Ishikawa (cell line): Measurements from ENCODE around the gene MTA1.
A peak's percentile ranks its signal among the peaks of the same experiment; 100 is the strongest.

ENCODE experiments used
- CEBPB ChIP-seq: IDR thresholded peaks from 2 replicates; pipeline ENCODE4 v1.6.1; 2012
- CREB1 ChIP-seq: IDR thresholded peaks from 2 replicates; pipeline ENCODE4 v1.6.1; 2012; ENCODE audit warnings: low read depth
- EGR1 ChIP-seq: IDR thresholded peaks from 2 replicates; pipeline ENCODE4 v1.6.1; 2012
- EP300 ChIP-seq: IDR thresholded peaks from 2 replicates; pipeline ENCODE4 v1.6.1; 2012; ENCODE audit warnings: borderline replicate concordance
- FOXM1 ChIP-seq: IDR thresholded peaks from 2 replicates; pipeline ENCODE4 v1.6.1; 2012; ENCODE audit warnings: low read depth, borderline replicate concordance
- MAX ChIP-seq: IDR thresholded peaks from 2 replicates; pipeline ENCODE4 v1.6.1; 2012
- NFIC ChIP-seq: IDR thresholded peaks from 2 replicates; pipeline ENCODE4 v1.6.1; 2012
- RAD21 ChIP-seq: IDR thresholded peaks from 2 replicates; pipeline ENCODE4 v1.6.1; 2012; ENCODE audit warnings: low read depth
- TAF1 ChIP-seq: IDR thresholded peaks from 2 replicates; pipeline ENCODE4 v1.6.1; 2012; ENCODE audit warnings: low read depth, mild to moderate bottlenecking
- TCF12 ChIP-seq: IDR thresholded peaks from 2 replicates; pipeline ENCODE4 v1.6.1; 2012; ENCODE audit warnings: low read depth
- TEAD4 ChIP-seq: IDR thresholded peaks from 2 replicates; pipeline ENCODE4 v1.6.1; 2012
- USF1 ChIP-seq: IDR thresholded peaks from 2 replicates; pipeline ENCODE4 v1.6.1; 2012
- YY1 ChIP-seq: IDR thresholded peaks from 2 replicates; pipeline ENCODE4 v1.6.1; 2012; ENCODE audit warnings: low read depth
- ZBTB7A ChIP-seq: IDR thresholded peaks from 2 replicates; pipeline ENCODE4 v1.6.1; 2012; ENCODE audit warnings: low read depth
- TF ChIP-seq, protein P1 (sequence below): IDR thresholded peaks from 2 replicates; pipeline ENCODE4 v1.6.1; 2012; ENCODE audit warnings: low read depth, mild to moderate bottlenecking

The MTA1 gene

DNA sequence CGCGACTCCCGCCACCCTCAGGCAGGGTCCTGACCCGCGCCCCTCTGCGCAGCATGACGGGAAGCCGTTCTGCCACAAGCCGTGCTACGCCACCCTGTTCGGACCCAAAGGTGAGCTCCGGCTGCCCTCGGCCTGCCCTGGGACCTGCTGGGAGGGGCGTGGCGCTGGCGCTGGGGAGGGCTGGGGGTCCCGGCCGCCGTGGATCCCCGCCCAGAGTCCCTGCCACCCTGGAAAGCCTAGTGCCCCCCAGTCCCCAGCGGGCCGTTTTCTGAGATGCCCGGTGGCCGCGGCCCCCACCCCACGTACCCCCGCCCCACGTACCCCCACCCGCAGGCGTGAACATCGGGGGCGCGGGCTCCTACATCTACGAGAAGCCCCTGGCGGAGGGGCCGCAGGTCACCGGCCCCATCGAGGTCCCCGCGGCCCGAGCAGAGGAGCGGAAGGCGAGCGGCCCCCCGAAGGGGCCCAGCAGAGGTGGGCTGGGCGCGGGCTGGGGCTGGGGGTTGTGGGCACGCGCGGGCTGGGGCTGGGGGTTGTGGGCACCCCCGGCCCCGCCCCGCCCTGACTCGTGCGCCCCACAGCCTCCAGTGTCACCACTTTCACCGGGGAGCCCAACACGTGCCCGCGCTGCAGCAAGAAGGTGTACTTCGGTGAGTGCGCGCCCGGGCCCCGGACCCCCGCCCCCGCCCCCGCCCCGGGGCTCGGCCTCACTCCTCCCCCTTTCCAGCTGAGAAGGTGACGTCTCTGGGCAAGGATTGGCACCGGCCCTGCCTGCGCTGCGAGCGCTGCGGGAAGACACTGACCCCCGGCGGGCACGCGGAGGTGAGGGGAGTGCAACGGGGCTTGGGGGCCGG lies 59.0 kb downstream of the MTA1 start:
- no peak for TF ChIP-seq EGR1
- peak; percentile 38; the same call in 1 of the 2 replicates for TF ChIP-seq ZBTB7A

GRCh38 chr14:105479431-105480158 lies 60.0 kb downstream of the MTA1 start:
- TF ChIP-seq, protein P1, sequence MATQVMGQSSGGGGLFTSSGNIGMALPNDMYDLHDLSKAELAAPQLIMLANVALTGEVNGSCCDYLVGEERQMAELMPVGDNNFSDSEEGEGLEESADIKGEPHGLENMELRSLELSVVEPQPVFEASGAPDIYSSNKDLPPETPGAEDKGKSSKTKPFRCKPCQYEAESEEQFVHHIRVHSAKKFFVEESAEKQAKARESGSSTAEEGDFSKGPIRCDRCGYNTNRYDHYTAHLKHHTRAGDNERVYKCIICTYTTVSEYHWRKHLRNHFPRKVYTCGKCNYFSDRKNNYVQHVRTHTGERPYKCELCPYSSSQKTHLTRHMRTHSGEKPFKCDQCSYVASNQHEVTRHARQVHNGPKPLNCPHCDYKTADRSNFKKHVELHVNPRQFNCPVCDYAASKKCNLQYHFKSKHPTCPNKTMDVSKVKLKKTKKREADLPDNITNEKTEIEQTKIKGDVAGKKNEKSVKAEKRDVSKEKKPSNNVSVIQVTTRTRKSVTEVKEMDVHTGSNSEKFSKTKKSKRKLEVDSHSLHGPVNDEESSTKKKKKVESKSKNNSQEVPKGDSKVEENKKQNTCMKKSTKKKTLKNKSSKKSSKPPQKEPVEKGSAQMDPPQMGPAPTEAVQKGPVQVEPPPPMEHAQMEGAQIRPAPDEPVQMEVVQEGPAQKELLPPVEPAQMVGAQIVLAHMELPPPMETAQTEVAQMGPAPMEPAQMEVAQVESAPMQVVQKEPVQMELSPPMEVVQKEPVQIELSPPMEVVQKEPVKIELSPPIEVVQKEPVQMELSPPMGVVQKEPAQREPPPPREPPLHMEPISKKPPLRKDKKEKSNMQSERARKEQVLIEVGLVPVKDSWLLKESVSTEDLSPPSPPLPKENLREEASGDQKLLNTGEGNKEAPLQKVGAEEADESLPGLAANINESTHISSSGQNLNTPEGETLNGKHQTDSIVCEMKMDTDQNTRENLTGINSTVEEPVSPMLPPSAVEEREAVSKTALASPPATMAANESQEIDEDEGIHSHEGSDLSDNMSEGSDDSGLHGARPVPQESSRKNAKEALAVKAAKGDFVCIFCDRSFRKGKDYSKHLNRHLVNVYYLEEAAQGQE: peak; percentile 19; the same call in 1 of the 2 replicates
- TF ChIP-seq FOXM1 (no peak), USF1 (peak; percentile 55; the same call in 1 of the 2 replicates), CREB1 (no peak), ZBTB7A (peak; percentile 35), TCF12 (no peak; the same call in 1 of the 2 replicates), NFIC (0 out of 2 replicates have a peak, but pooled peaks have one; percentile 19), RAD21 (no peak), TAF1 (no peak), MAX (peak; percentile 71), EP300 (no peak)

DNA sequence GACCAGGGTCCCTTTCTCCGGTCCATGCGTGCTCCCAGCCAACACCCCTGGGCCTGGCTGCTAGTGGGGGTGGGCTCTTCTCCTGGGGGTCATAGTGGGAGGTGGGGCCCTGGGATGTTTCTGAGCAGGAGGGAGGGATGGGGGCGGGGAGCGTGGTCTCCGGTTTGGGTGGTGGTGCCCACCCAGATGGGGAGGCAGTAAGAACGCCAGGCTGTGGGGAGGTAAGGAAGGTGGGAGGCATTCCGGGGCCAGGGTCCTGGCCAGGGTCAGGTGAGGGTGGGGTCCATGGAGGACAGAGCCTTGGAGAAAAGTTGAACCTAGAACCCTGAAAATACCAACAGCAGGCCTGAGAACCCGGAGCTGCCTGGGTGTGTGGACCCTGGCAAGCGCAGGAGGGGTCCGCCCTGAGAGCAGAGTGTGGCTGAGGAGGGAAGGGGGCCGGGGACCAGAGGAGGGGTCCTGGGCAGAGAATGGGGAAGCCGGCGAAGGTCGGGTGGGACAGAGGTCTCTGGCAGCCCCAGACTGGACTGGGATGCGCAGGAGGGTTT lies 60.6 kb downstream of the MTA1 start:
- TF ChIP-seq EGR1 (no peak), CEBPB (no peak), RAD21 (no peak), TCF12 (no peak), EP300 (no peak), YY1 (no peak), ZBTB7A (no peak; the same call in 1 of the 2 replicates), NFIC (no peak), FOXM1 (no peak), CREB1 (no peak), MAX (no peak; the same call in 1 of the 2 replicates), USF1 (no peak), TAF1 (no peak), TEAD4 (no peak)
- TF ChIP-seq, protein P1: no peak

GRCh38 chr14:105480807-105481801 lies 61.5 kb downstream of the MTA1 start:
- TF ChIP-seq, protein P1: no peak
- 0 out of 2 replicates have a peak, but pooled peaks have one; percentile 78 for TF ChIP-seq ZBTB7A
- TF ChIP-seq EGR1: peak; percentile 19; the same call in 1 of the 2 replicates
- TF ChIP-seq NFIC: peak; percentile 100
- peak; percentile 39; the same call in 1 of the 2 replicates for TF ChIP-seq TAF1
- TF ChIP-seq USF1: 0 out of 2 replicates have a peak, but pooled peaks have one; percentile 7
- 0 out of 2 replicates have a peak, but pooled peaks have one; percentile 35 for TF ChIP-seq CREB1
- TF ChIP-seq FOXM1: peak; percentile 91
- TF ChIP-seq TCF12: peak; percentile 98
- TF ChIP-seq CEBPB: no peak
- peak; percentile 72 for TF ChIP-seq RAD21
- TF ChIP-seq MAX: peak; percentile 73
- TF ChIP-seq TEAD4: peak; percentile 75
- TF ChIP-seq EP300: peak; percentile 96
- TF ChIP-seq YY1: 0 out of 2 replicates have a peak, but pooled peaks have one; percentile 49
